Stimulated activated CD4-positive, alpha-beta T cell treated with anti-CD3 and anti-CD28 coated beads, TNF-alpha, amount 100 ng/mL, for 4 hours (primary cell): ENCODE measurements around the gene TRIOBP.
"Not testable (repeated sequence)": the region's sequence is repeated elsewhere in the genome, so short reads cannot be mapped to it uniquely, and the experiment has no call there.

Experiments
- DNase-seq, 3 experiments: peaks; one replicate each; pipeline ENCODE4 v3.0.0-alpha.2; 2020; ENCODE audit warnings: low read depth in 3 of 3

TRIOBP gene, protein sequence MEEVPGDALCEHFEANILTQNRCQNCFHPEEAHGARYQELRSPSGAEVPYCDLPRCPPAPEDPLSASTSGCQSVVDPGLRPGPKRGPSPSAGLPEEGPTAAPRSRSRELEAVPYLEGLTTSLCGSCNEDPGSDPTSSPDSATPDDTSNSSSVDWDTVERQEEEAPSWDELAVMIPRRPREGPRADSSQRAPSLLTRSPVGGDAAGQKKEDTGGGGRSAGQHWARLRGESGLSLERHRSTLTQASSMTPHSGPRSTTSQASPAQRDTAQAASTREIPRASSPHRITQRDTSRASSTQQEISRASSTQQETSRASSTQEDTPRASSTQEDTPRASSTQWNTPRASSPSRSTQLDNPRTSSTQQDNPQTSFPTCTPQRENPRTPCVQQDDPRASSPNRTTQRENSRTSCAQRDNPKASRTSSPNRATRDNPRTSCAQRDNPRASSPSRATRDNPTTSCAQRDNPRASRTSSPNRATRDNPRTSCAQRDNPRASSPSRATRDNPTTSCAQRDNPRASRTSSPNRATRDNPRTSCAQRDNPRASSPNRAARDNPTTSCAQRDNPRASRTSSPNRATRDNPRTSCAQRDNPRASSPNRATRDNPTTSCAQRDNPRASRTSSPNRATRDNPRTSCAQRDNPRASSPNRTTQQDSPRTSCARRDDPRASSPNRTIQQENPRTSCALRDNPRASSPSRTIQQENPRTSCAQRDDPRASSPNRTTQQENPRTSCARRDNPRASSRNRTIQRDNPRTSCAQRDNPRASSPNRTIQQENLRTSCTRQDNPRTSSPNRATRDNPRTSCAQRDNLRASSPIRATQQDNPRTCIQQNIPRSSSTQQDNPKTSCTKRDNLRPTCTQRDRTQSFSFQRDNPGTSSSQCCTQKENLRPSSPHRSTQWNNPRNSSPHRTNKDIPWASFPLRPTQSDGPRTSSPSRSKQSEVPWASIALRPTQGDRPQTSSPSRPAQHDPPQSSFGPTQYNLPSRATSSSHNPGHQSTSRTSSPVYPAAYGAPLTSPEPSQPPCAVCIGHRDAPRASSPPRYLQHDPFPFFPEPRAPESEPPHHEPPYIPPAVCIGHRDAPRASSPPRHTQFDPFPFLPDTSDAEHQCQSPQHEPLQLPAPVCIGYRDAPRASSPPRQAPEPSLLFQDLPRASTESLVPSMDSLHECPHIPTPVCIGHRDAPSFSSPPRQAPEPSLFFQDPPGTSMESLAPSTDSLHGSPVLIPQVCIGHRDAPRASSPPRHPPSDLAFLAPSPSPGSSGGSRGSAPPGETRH (N-terminal part only)

DNA sequence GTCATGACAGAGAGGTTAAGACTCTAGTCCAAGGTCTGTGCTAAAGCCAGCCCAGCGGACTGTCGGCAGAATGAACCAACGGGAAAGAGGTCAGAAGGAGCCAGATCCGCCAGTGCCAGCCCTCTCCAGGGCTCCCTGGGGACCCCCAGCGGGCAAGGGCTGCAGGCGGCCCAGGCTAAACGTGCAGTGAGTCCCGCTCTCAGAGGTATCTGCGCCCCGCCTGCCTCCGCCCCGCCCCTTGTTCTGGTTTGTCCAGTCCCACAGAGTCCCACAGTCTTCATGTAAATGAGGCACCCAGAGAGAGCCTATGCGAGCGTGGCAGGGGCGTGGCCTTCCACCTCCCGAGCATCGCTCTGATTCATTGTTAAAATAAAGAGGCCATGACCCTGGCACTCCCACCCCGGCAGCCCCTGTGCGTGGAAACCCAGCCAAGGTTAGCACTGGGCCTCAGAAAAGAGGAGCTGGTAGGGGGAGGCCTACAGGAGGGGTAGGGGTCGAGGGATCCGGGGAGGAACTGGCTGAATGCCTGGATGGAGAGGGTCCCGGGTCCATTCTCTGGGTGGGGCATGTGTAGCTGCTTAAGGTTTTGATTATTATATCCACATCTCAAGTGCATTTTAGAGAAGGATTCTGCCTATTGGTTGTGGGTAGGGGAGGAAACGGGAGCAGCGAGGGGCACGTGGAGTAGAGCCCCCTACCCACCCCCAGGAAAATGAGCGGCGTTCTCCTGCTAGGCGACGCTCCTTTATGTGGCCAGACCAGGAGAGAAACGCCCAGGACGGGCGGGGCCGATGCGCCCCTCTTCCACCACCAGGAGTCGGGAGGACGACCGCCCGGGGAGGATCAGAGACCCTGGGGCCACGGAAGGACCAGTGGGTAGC is at the start of gene TRIOBP:
Gene TRIOBP, plus strand, starts transcription at position 392 of the 881 bp plus-strand sequence. CDS start 4,318 bp downstream, outside the sequence.
- peak; percentile 64 to 68 (median 66) for DNase-seq

DNA sequence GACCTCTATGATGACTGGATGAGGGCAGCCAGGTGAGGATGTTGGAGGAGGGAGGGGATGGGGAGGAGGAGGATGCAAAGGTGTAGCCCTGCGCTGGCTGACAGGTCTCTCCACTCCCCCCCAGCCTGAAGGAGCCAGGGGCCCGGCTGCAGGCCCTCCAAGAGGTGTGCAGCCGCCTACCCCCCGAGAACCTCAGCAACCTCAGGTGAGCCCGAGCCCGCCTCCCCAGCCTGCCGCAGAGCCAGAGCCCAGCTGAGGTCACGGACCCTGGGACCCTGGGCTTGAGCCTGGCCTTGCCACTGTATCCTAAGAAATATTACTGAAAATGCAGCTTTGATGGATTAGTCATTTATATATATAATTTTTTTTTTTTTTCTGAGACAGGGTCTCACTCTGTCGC is 49.5 kb upstream of the TRIOBP start:
- DNase-seq = no peak

DNA sequence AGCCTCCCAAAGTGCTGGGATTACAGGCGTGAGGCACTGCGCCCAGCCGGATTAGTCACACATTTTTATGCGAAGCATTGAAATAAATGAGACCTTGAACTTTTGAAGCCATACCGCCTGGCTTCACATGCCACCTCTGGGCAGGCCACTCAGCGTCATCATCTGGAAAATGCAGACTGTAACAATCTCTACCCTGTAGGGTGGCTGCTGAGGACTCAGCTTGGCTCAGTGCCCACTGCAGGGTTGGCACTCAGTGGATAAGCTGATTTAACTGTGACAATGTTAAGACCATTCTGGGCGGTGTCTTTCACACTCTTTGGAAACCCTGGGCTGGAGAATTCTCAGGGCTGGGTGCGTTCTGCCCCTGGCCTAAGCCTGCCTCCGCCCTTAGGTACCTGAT is 48.9 kb upstream of the TRIOBP start:
- no peak for DNase-seq

DNA sequence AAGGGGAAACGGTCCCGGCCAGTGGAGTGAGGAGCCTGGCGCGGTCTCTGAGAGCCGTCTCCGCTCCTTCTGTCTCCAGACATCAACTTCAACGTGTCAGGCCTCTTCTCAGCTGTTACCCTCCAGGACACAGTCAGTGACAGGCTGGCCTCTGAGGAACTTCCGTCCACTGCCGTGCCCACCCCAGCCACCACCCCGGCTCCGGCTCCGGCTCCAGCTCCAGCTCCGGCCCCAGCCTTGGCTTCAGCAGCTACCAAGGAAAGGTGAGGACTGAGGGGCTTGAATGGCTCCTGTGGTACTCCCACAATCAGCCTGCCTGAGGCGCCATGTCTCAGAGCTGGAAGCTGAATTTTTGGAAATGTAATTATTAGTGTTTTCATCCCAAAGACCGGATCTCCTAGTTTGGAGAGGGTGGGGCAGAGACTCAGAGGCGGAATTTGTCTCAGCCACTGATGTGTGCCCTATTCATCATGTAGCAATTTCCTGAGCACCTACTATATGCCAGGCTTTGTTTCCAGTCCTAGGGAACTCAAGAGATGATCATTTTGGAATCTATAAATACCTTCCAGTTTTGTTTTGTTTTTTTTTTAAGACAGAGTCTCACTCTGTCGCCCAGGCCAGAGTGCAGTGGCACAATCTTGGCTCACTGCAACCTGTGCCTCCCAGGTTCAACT is 46.2 kb upstream of the TRIOBP start:
- DNase-seq = no peak

DNA sequence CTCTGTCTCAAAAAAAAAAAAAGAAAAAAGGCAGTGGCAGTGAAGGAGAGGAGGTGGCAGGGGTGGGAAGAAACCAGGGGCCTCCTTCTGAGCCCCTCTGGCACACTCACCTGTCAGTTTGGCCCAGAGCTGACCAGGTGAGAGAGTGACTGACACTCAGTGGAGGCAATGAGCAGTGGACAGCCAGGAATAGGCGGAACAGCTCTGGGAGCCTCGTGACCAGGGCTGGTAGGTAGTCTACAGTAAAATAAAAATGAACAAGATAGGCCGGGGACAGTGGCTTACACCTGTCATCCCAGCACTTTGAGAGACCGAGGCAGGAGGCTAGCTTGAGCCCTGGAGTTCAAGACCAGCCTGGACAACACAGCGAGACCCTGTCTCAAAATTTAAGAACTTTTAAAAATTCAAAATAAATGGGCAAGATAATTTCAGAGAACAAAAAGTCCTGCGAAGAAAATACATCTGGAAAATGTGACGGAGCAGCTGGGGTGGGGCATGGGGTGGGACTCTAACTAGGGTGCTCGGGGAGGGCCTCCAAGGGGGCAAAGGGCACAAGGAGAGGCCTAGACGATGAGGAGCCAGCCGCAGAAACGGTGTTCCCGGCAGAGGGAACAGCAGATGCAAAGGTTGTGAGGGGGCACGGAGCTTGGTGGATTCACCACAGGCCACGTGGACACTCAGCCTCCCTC is 42.1 kb upstream of the TRIOBP start:
- no peak for DNase-seq

DNA sequence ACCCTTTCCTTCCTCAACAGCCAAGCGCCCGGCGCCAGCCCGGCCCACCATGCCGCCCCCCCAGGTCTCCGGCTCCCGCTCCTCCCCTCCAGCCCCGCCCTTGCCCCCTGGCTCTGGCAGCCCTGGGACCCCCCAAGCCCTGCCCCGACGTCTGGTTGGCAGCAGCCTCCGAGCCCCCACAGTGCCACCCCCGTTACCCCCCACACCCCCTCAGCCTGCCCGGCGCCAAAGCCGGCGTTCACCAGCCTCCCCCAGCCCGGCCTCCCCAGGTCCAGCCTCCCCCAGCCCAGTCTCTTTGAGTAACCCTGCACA is 41.6 kb upstream of the TRIOBP start:
- no peak for DNase-seq

DNA sequence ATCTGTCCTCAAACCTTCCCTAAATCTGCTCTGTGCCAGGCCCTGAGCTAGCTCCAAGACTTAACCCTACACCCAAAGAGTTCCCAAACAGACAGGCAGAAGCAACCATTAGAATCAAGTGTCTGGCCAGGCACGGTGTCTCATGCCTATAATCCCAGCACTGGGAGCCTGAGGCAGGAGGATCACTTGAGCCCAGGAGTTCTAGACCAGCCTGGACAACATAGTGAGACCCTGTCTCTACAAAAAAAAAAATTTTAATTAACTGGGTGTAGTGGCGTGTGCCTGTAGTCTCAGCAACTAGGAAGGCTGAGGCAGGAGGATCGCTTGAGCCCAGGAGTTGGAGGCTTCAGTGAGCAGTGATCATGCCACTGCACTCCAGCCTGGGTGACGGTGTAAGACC is 40.3 kb upstream of the TRIOBP start:
- not testable (repeated sequence) for DNase-seq

DNA sequence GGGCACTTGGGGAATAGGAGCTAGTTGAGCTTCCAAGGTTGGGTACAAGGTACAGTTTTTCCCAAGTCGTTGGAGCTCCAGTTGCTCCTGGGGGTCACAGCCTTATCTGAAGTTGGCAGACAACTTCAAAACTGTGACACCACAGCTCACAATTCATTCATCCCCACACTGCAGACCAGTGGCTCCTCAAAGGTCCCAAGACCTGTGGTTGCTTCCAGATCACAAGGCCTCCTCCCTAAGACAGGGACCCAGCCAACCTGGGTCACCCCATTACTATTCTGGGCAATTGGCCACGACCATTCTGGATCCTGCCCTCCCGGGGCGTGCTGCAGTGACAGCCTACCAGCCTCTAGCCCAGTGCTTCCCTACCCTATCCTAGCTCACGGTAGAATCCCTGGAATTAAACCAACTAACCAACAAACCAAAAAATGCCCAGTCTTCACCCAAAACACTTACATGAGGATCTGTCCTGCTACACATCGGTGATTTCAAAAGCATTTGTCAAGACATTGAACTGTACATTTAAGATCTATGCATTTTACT is 39.2 kb upstream of the TRIOBP start:
- DNase-seq = no peak

DNA sequence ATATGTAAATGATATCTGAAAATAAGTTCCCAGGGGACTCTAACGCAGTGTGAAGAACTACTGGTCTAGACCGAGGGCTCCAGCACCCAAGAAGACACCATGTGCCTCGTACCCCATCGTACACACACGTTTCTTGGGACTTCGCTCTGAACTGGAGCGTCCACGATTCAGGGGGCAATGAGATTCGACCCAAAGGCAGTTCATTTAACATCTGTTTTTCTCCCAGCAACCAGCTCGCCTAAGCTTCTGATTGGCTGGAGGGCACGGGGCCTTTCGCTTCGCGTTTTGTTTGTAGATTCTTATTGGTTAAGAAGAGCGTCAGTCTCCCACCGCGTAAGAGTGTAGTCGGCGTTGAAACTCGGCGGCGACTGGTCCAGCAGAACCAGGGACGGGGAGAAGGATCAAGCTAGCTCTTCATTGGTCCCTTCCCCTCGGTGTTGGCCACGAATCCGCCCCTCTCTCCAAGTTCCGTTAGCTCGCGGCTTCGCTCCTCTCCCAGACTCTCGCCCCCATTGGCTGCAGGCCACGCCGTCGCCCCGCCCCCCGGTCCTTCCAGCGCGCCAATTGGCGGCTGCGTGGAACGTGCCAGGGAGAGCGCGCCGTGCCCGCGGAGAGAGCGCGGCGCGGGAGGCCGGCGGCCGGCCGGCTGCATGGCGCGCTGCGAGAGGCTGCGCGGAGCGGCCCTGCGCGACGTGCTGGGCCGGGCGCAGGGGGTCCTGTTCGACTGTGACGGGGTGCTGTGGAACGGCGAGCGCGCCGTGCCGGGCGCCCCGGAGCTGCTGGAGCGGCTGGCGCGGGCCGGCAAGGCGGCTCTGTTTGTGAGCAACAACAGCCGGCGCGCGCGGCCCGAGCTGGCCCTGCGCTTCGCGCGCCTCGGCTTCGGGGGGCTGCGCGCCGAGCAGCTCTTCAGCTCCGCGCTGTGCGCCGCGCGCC is 38.4 kb upstream of the TRIOBP start, which contains the start of gene PDXP:
Gene PDXP, plus strand, starts transcription at position 591 of the 933 bp plus-strand sequence. Its CDS starts 60 bp downstream, at position 651.
- DNase-seq = peak; percentile 97 to 99 (median 97)

DNA sequence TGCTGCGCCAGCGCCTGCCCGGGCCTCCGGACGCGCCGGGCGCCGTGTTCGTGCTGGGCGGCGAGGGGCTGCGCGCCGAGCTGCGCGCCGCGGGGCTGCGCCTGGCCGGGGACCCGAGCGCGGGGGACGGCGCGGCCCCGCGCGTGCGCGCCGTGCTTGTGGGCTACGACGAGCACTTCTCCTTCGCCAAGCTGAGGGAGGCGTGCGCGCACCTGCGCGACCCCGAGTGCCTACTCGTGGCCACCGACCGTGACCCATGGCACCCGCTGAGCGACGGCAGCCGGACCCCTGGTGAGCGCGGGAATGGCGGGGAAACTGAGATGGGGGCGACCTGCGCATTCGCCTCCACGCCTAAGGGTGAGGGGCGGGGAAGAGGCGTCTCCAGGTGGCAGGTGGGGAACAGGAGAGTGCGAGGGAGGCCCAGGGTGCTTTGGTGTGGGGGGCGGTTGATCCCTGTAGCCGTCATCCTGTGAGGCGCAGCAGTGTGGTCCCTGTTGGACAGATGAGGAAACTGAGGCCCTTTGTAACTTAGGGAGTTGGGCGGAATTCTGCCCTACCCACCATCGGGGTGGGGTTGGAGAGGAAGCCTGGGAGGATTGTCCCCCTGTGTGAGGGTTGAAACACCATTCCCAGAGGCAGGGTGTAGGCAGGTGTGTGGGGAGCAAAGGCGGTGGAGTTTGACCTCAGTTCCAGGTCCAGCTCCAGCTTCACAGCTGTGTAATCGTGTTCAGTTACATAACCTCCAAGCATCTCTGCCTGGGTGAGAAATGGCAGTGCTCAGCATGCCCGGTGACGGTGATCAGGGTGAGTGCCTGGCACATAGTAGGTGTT is 37.6 kb upstream of the TRIOBP start:
- DNase-seq = no peak

DNA sequence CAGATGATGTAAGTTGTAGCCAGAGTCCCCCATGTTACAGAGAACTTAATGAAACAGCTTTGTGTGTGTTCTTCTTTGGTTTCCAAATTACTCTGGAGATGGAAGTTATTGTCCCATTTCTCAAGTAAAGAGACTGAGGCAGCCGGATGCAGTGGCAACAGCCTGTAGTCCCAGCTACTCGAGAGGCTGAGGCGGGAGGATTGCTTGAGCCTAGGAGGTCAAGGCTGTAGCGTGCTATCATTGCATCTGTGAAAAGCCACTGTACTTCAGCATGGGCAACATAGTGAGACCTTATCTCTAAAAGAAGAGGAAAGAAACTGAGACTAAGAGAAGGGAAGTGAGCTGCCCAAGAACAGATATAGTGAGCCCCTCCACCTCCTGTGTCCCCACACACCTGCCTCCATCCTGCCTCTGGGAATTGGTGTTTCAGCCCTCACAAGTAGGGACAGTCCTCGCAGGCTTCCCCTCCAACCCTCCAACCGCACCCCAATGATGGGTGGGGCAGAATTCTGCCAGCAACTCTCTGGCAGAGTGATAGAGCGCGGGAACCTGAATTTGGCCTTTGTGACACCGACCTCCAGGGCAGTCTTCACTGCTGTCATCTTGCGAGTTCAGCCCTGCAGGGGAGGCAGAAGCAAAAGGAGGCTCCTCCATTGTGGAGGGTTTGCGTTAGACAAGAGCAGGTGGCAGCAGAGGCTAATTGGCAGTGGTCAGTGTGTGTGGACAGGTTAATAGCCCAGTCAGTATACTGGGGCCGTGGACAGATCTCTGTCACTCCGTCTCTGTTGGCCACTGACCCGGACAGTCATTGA is 36.7 kb upstream of the TRIOBP start:
- DNase-seq = no peak

DNA sequence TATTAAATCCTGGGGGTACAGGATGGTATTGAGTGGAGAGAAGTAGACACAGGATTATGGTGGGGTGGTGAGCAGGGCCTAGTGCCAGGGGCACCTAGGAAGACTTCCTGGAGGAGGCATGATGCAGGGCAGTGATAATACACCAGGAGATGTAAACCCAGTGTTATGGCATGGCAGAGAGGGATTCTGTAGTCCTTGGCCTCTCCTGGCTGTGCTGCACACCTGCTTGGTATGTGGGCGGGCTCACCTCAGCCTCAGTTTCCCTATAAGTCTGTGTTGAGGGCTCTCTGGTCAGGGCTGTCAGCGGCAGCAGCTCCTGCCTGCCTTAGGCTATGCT is 36.2 kb upstream of the TRIOBP start:
- no peak for DNase-seq

DNA sequence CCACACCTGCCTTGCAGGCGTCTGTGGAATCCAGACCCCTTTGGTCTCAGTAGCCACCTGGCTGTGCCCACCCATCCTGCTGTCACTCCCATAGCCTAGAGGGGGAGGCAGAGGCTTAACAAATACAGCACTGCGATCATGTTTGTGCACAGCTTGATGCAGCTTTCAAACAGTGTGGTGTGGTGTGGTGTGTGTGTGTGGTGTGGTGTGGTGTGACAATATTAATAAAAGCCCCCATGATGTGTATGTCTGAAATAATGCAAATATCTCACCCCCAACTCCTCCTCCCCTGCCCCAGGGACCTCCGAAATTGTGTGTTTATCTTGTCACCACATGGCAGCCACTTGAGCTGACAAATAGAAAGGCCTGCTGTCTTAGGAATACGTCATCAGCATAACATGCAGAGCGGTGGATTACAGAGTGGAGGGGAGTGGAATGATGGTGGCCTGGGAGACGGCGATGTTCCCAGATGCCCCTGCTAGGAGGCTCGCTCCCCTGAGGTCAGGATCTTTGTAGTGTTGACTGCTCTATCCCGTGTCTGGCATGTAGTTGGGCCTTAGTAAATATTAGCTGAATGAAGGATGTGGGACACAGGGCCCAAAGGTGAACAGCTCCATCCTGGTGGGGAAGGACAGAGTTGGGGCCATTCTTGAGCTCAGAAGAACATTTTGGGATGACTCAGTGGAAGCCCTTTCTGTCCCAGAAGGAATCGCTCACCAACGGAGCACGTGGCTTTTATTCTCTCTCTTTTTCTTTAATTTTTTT is 35.5 kb upstream of the TRIOBP start:
- no peak for DNase-seq

DNA sequence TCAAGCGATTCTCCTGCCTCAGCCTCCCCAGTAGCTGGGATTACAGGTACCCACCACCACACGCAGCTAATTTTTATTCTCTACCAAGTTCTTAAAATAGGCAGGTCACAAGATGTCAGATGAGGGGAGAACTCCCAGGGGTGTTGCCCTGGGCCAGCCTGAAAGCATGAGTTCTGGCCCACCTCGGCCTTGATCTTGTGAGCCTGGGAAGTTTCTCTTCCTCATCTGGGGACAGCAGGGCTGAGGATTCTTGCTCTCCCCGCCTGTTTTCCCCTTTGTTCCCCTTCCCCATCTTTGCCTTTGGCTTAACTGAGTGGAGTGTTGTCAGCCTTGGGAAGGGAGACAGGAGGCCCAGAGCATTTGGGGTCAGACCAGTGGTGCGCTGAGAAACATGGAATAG is 34.8 kb upstream of the TRIOBP start:
- DNase-seq = no peak

DNA sequence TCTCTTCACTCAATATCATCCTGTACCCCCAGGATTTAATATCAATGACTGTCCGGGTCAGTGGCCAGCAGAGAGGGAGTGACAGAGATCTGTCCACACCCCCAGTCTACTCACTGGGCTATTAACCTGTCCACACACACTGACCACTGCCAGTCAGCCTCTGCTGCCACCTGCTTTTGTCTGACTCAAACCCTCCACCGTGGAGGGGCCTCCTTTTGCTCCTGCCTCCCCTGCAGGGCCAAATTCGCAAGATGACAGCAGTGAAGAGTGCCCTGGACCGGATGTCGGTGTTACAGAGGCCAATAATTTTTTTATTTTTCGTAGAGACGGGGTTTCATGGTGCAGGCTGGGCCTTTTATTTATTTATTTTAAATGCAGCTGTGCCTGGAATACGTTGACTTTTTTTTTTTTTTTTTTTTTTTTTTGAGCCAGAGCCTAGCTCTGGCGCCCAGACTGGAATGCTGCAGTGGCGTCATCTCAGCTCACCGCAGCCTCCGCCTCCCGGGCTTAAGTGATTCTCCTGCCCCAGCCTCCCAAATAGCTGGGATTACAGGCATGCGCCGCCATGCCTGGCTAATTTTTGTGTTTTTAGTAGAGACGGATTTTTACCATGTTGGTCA is 33.2 kb upstream of the TRIOBP start:
- no peak for DNase-seq
